Myocyte (in vitro differentiated cells): ENCODE measurements around the gene SYT6. TPM values are rescaled to one million over a fixed set of nuclear protein-coding genes. Genes with fewer than 3 reads are reported as not detected.
A peak's percentile ranks its signal among the peaks of the same experiment; 100 is the strongest.

Source experiments
- DNase-seq: peaks from one replicate; pipeline ENCODE4 v3.0.0-alpha.2; 2012; ENCODE audit warnings: low read depth
- total RNA-seq: library from RNA; depleted of rRNA; stranded (reverse); fragments of >200 nt; gene quantifications from 2 replicates; pipeline ENCODE4 v1.2.3, GENCODE V29; 2014

SYT6 gene
- total RNA-seq, 1 donor from 2014 or later: 1.0 TPM

DNA sequence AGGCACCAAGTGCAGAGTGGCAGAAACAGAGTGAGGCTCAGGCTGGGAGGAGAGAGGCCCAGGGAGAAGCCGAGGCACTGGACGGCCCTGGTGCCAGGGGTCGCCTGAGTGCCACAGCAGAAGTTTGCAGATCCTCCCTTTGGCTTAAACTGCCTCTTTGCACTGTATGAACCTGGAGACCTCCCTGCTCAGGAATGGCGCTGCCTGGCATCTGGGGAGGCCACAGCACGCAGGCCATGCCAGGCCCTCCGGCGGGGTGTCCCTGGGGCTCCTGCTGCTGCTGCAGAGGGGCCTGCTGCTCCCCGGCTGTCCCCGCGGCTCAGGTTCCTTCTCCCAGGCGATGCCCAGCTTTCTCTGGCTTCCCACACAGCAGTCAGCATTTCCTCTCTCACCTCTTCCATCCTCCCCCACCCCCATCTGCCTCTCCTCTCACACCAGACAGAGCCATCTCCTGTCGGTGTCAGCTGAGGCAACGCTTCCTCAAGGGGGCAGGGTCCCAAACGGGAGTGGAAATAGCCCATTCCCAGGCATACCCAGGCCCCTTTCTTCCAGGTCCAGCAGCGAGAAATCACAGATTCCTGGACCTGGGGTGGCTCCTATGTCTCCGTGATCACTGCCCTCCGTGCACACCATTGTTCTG is 35.2 kb downstream of the SYT6 start:
- DNase-seq: no peak

DNA sequence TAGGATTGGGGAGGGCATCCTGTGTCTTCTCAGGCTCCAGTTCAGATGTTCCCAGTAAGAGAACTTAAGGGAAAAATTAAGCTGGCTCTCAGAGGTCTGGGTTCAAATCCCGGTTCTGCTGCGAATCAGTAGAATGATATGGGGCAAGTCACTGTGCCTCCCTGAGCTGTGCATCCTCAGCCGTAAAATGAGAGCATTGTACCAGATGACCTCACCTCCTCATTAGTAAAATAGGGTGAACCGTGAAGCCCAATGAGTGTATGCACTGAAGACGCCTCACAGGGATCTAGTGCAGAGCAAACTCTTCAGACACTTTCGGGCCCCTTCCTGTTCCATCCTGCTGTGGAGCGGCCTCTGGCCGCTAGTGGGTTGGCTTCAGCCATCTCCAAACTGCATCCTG is 36.0 kb downstream of the SYT6 start:
- no peak for DNase-seq

DNA sequence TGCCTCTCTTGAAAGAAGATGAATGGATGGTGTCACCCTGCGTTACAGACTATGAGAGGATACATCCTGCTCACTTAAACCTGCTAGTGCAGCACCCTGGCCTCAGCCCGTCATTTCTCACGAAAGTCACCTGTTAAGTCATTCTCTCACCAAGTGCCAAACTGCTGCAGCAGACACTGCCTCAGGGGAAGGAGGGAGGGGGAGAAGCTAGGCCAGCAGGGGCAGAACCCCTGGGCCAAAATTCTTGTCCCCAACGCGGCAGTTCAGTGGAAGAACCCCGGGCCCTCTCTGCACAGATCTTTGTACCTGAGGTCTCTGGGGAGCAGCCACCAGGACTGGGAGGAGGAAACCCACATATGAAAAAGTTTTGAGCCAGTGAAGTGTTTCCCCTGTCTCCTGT is 37.6 kb downstream of the SYT6 start:
- DNase-seq: no peak

DNA sequence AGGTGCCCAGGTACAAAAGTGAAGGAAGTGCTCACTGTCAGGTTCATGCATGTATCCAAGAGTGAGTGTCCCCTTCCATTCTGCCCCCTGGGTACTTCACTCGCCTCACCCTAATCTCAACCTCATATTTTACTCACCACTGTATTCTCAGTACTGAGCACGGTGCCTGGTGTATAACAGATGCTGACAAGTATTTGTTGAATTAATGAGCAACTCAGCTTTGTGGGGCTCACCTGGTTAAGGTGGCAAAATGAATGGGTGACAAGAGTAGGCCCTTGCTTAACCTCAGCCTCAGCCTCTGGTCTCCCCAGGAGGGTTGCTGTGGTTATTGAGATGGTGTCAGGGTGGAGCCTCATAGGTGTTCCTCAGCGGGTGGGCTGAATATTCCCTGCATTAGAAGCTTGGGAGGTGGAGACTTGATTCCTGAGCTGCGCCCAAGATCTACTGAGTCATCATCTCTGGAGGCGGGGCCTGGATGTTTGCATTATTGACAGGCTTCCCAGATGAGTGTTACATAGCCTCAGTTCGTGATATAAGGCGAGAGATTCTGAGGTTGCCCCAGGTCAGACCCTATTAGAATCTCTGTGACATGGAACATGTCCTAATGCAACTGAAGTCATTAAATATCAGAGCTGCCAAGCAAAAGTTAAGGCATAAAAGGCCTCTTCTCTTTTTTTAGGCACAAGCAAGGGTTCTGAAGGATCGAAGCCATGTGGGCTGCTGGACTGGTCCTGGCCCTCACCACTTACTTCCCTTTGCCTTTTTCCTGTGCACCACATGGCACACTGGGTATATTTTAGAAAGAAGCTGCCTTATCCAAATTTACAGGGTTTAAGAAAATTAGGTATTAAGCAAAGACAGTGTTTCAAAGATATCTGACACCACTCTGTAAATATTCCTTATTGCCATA is 39.2 kb downstream of the SYT6 start:
- DNase-seq: no peak

DNA sequence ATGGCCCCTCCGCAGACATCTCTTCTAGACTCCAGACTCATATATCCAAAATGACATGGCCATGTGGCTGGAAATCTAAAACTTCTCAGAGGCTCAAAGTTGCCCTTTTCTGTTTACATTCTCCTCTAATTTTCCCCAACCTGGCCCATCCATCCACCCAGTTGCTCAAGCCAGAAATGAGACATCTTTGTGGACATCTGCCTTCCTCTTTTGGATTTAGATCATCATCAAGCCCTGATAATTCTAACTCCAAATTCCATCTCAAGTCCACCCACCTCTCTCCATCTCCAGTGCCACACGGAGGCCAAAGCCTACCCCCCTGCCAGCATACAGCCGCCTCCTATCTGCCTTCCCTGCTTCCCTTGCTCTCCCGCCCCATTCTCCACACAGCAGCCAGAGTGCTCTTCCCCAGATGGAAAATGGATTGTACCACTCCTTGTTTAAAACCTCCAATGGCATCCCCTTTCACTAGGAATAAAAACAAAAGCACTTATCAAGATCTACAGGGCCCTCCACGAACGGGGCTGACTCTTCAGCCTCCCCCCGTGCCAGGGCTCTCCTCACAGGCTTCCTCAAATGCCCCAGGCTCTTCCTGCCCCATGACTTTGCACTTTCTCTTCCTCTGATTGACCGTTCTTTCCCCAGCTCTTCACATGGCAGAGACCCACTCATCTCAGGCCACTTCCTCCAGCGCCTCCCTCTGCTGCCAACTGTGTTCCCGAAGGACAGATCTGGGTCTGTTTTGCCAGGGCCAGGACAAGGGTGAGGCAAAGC is 40.1 kb downstream of the SYT6 start:
- DNase-seq: no peak

DNA sequence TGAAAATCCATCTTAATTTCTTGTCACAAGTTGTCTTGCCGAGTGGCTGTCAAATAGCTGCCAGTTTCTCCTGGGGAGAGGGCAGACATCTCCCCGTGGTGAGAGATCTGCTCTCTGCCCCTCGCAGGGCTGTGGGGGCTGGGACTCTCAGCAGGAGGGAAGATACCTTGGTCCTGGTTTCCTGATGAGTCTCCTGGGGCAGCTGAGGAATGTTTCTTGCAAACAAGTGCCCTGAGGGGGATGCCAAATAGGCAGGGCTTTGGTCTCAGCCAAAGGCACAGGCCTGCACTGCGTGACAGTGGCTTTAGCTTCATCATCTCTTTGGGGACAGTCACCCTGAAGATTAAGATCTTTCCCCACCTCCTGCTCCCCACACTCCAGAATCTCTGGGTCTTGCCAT is 40.9 kb downstream of the SYT6 start:
- DNase-seq: no peak

DNA sequence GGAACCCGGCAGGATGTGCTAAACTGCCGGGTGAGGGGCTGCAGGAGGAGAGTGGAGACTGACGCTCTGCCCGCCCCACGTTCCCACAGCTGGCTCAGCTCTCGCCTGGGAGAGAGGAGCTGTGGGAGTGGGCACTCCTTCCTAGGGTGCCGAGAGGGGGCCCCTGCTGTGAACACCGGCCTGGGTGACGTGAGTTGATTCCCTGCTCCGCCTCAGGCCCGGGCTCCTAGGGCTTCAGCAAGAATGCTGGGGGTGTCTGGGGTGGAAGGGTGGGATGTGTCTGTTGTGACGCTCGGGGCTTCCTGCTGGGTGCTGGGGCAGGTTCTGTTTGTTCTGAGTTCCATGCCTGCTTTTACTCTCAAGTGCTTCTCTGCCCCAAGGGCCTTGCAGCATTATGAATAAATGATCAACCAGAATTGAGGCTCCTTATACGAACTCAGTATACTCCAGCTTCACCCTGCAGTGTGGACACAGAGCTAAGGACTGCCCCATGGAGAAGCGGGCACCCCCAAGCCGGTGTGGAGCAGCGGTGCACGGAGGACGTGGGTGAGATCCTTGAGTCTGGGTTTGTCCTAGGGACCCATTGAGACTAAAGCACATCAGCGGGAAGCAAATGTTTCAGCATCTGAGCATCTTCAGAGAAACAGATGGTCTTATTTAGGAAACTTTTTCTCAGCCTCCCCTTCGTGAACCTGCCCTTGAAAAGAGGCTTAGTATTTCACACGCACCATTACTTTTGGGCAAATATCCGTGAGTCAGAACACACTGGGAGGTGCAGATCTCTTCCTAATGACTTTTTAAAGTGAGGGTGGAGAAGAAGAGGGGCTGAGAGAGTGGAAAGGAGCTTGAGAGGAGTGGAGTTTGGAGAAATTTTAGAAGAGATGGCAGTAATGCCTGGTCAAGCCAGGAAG is 41.7 kb downstream of the SYT6 start:
- no peak for DNase-seq

DNA sequence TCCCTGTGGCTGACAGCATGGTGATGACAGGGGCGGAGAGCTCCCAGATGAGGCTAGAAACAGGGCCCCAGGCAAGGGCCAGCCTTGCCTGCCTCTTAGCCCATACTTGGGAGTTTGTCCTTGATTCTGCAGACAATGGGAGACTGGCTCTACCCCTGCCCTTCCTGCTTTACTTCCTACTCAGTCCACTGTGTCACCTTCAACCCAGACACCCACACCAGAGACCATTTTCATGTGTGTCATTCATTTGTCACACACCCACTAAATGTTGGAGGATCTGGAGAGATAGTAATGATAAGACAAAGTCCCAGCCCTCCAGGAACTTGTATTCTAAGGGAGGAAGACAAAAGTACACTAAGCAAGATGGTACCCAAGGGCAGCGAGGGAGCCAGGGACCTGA is 43.7 kb downstream of the SYT6 start:
- DNase-seq: no peak

DNA sequence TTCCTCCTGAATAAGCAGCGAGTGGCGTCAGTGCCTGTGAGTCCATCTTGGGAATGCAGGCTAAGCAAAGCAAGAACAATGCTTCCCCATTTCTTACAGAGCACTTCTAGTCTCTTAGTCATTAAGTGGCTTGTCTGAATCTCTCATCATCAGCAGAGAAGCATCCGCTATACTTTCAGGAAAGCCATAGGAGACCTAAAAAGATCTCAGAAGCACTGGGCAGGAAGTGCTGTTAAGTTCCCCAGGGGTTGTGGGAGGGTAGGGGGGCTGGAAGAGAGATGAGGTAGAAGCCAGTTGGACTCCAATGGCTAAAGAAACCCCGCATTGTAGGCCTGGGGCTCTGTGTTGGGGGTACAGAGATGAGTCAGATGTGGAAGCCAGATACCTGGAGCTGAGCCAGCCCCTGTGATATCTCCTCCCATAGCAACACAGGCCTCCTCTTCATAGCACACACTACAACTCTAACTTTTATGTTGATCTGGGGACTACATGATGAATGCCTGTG is 44.9 kb downstream of the SYT6 start:
- DNase-seq: peak; percentile 24

DNA sequence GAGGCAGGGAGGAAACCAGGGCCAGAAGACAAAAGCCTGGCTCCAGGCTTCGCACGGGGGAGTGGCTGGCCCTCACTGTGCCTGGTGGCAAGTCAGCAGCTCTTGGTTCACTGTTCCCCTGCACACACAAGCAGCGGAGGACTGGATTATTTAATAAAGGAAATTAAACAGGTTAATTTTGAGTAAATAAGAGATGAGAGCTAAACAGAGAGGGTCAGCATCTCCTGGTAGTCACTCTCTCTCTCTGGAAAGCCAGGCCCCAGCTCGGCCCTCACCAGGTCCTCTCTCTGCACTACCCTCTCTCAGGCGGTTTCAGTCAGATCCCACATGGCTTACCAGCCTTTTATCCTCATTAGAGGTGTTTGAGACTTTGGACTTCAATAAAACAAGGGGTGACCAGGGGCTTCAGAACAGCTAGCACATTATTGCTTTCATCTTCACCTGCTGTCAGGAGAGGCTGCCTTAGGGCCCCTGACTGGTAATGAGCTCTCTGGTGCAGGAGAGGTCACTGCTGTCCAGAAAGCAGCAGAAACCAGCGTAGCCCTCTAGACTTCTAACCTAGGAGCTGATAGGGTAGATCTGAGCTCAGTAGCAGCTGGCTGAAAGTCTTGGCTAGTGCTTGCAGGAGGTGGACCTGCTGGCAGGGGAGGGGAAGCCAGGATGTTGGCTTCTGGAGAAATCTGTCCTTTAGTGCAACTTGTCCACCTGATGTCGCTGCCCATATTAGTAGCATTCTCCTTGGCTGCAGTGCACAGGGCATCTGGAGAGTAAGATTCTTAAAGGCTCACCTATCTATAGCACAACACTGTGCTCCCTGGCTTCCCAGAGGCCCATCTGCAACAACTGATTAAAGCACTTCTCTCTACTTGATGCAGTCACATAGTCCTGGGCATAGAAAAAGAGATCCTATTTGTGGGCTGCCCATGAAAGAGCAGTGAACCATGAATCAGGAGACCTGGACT is 45.9 kb downstream of the SYT6 start:
- DNase-seq: peak; percentile 45

DNA sequence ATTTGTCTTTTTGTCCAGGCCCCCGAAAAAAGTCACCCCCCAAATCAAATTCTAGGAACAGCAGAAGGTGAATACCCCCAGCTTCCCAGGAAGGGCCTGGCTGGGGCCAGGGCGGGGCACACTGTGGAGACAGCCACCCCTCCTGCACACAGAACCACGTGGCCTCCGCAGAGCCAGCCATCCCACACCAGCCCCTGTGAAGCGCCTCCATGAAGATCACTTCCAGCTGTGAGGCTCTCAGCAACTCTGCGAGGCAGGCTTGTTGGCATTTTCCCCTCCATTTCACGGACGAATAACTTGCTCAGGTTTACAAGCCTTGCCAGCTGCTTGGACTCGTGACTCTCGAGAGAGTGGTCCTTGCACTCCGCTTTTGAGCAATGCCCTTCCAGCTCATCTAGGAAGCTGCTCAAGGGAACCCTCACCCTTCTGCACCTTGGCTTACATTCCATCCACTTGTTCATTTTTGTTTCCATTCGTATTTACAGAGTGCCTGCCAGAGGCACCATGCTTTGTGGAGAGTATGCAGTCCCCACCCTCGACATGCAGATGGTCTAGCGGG is 48.2 kb downstream of the SYT6 start:
- DNase-seq: no peak

DNA sequence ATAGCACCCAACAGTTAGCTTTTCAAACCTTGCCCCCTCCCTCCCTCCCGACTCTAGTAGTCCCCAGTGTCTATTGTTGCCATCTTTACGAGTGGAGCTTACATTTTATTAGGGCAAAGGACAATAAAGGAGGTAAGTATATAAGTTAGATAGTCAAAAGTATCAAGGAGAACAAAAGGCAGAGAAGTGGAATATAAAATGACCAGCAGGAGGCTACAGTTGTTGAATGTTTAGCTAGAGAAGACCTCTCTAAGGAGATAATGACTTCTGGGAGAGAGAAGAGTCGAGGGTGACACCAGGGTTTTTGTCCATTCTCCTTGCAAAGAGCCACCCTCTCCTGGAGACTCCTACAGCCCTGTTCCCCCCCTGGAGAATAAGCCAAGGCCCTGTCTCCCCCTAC is 48.7 kb downstream of the SYT6 start:
- no peak for DNase-seq

DNA sequence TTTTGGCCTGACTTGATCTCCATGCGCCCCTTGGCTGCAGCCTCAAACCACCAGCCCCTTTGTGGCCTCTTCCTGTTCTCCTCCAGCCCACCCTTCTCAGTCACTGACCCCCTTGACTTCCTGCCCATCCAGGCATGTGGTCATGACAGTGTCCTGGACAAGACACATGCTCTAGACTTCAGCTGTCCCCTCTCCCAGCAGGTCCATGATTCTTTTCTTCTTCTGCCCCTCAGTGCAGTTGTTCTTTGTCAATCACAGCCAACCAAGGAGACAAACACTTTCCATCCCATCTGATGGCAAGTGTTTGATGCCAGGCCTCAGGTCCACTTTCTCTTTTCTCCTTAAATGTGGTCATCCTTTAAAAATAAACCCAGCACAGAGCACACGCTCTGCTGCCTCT is 49.7 kb downstream of the SYT6 start:
- DNase-seq: peak; percentile 98

DNA sequence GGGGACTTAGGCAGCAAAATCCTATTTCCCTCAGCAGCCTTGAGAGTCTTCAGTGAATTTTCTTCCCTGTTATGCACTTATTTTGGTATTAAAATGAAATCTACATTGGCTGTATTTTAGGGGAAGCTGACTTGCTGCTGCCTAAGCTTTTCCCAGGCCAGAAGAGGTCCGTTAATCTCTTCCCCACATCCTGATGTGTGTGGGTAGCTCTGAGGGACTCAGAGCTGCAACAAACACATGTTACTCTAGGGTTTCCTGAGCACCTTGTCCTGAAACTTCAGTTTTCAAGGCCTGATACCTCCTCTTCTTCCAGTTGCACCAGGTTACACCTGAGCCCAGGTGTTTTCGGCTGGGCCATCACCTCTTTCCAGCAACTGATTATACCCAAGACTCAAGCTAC is 51.5 kb downstream of the SYT6 start:
- DNase-seq: no peak

DNA sequence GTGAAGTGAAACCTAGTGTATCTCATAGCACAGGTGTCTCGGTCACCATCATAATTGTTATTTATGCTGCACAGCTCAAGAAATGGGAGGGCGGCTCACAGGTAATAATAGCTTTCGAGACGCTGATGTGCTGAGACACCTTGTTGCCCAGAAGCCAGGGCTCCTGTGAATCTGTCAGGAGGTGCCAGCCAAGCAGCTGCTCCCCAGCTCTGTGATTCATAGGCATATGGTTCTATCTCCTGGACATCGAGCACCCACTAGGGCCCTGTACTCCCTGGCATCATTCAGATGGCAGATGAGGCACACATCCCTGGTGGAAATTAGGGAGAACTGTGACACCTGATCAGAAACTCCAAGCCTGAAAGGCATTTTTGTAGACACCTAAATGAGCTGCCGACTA is 53.5 kb downstream of the SYT6 start:
- DNase-seq: peak; percentile 49

DNA sequence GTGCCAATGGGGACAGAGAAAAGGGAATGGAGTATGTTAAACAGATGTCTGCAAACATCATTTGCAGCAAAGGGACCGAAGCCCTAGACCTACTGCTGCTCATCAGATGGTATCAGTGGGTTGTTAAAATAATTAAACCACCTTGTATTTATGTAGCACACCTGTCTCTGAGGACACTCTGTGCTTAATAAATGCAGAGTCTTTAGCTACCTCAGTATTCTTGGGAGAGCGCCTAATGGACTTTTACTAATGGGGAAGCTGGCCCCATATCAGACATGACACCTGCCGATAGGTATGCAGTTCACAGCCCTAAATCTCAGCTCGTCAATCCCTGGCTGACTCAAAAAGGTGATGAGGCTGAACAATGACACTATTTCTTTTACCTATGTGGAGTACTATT is 54.4 kb downstream of the SYT6 start:
- no peak for DNase-seq

DNA sequence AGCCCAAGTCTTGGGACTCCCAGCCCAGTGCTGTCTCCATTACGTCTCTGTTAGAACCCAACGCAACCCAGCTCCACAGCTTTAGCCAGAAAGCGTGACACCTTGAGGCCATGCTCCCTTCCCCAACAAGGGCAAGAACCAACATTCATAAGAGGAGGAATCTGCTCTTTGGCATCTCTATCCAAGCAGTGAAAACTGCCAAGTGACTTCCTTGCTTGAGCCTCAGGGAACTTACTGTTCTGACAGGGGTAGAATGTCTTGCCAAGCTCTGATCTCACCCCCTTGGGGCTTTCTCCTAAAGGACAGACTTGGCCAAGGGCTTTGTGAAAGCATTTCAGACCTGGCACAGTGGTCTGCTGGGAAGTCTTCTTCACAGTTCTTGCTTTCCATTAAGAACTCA is 56.6 kb downstream of the SYT6 start:
- DNase-seq: no peak

DNA sequence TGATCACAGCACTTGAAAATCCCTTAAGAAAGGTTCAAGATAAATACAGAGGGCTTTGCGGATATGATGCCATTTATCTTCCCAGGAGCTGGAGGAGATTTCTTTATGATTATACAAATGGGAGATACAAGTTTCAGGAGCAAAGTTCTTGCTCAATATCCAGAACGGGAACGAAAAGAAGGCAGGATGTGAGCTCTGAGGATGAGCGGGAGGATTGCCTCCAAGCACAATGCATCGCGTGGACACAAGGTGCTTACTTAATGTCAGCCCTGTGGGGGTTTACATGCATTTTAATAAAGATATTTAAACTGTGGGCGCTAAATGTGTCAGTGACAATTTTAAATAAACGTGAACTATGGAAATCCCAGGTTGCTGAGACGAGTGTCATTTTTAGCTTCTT is 59.0 kb downstream of the SYT6 start:
- DNase-seq: no peak

DNA sequence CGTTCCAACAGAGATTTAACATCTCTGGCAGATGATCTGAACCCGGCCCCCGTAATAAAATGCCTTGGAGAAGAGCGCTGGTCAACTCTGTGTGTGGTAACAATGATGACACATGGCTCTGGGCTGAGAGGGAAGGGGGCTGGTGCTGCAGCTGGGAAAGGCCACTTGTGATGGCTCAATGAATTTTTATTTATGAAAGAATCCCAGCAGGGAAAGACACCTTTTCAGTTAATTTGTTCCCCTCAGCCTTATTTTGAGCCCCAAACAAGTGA is 59.4 kb downstream of the SYT6 start:
- peak; percentile 73 for DNase-seq
